Trophoblast cell (in vitro differentiated cells and primary cell): ENCODE data around the gene POGZ.

Experiments
- DNase-seq, 2 donors: peaks; one replicate each; pipeline ENCODE4 v3.0.0-alpha.2; 2016
- H2AFZ ChIP-seq: 2 replicates; pipeline ENCODE4 v1.6.1; 2013; ENCODE audit warnings: low read length, moderate library complexity, mild to moderate bottlenecking; ENCODE audit not compliant: insufficient read depth, poor library complexity
- H2AK5ac ChIP-seq: 2 replicates; pipeline ENCODE4 v1.6.1; 2013; ENCODE audit warnings: mild to moderate bottlenecking, low read length
- H2BK120ac ChIP-seq: 2 replicates; pipeline ENCODE4 v1.6.1; 2013; ENCODE audit warnings: low read length, mild to moderate bottlenecking, moderate library complexity; ENCODE audit not compliant: insufficient read depth, poor library complexity
- H2BK12ac ChIP-seq: 2 replicates; pipeline ENCODE4 v1.6.1; 2013; ENCODE audit warnings: mild to moderate bottlenecking, low read length, moderate library complexity
- H2BK5ac ChIP-seq: 2 replicates; pipeline ENCODE4 v1.6.1; 2013; ENCODE audit warnings: low read length, low read depth, moderate library complexity, mild to moderate bottlenecking; ENCODE audit not compliant: poor library complexity
- H3K14ac ChIP-seq: 2 replicates; pipeline ENCODE4 v1.6.1; 2013; ENCODE audit warnings: mild to moderate bottlenecking, low read length
- H3K18ac ChIP-seq: 2 replicates; pipeline ENCODE4 v1.6.1; 2013; ENCODE audit warnings: mild to moderate bottlenecking, low read length
- H3K23ac ChIP-seq: 2 replicates; pipeline ENCODE4 v1.6.1; 2013; ENCODE audit warnings: low read length
- H3K27ac ChIP-seq: 2 replicates; pipeline ENCODE4 v1.5.1; 2013; ENCODE audit warnings: low read depth, mild to moderate bottlenecking, inconsistent platforms, low read length, moderate library complexity
- H3K27me3 ChIP-seq: 2 replicates; pipeline ENCODE4 v1.6.1; 2013; ENCODE audit warnings: inconsistent platforms, mild to moderate bottlenecking, low read length, moderate library complexity; ENCODE audit not compliant: insufficient read depth
- H3K36me3 ChIP-seq, 2 experiments: 1 replicate in 1 of 2; 2 replicates in 1 of 2; pipeline ENCODE4 v1.6.1; 2013; ENCODE audit warnings: low read length in 2 of 2, mild to moderate bottlenecking in 2 of 2, moderate library complexity in 1 of 2; ENCODE audit not compliant: insufficient read depth in 2 of 2, control insufficient read depth in 1 of 2
- H3K4ac ChIP-seq: 2 replicates; pipeline ENCODE4 v1.6.1; 2013; ENCODE audit warnings: low read depth, mild to moderate bottlenecking, low read length, moderate library complexity
- H3K4me1 ChIP-seq, 2 experiments: 1 replicate in 1 of 2; 2 replicates in 1 of 2; pipeline ENCODE4 v1.6.1; 2013; ENCODE audit warnings: low read length in 2 of 2, mild to moderate bottlenecking in 2 of 2, moderate library complexity in 1 of 2; ENCODE audit not compliant: insufficient read depth in 2 of 2, control insufficient read depth in 1 of 2
- H3K4me2 ChIP-seq: 2 replicates; pipeline ENCODE4 v1.6.1; 2013; ENCODE audit warnings: inconsistent platforms, mild to moderate bottlenecking, low read length, moderate library complexity
- H3K4me3 ChIP-seq: 2 replicates; pipeline ENCODE4 v1.5.1; 2013; ENCODE audit warnings: mild to moderate bottlenecking, low read depth, low read length, inconsistent platforms
- H3K79me1 ChIP-seq: one replicate; pipeline ENCODE4 v1.6.1; 2013; ENCODE audit warnings: low read length
- H3K79me2 ChIP-seq: 2 replicates; pipeline ENCODE4 v1.6.1; 2013; ENCODE audit warnings: low read length, mild to moderate bottlenecking; ENCODE audit not compliant: control insufficient read depth, insufficient read depth, poor library complexity
- H3K9ac ChIP-seq: 2 replicates; pipeline ENCODE4 v1.6.1; 2013; ENCODE audit warnings: mild to moderate bottlenecking, low read length
- H3K9me3 ChIP-seq: 2 replicates; pipeline ENCODE4 v1.6.1; 2013; ENCODE audit warnings: low read depth, mild to moderate bottlenecking, control low read depth, inconsistent platforms, low read length; ENCODE audit not compliant: insufficient read depth
- H4K12ac ChIP-seq: 2 replicates; pipeline ENCODE4 v1.6.1; 2013; ENCODE audit warnings: low read depth, mild to moderate bottlenecking, low read length, moderate library complexity
- H4K8ac ChIP-seq: 2 replicates; pipeline ENCODE4 v1.6.1; 2013; ENCODE audit warnings: low read depth, mild to moderate bottlenecking, low read length, moderate library complexity
- H4K91ac ChIP-seq: one replicate; pipeline ENCODE4 v1.6.1; 2013; ENCODE audit warnings: low read depth, mild to moderate bottlenecking, low read length, moderate library complexity
- WGBS: extraction: QIAGEN DNeasy Blood & Tissue Kit; methylation state at CpG from one replicate; pipeline ENCODE4 v1.1.7; 2013; ENCODE audit warnings: missing lambda C conversion rate; ENCODE audit not compliant: insufficient read length, insufficient coverage; ENCODE audit errors: extremely low coverage; 5-methylcytosine and 5-hydroxymethylcytosine counted together

Gene POGZ

GRCh38 chr1:151408891-151409290, 50.4 kb downstream of the POGZ start:
- DNase-seq: no peak
- no peak overlapping the region for H2AK5ac ChIP-seq
- no peaks in the 10 kb centered on the region for H3K4me1 ChIP-seq
- H3K4me3 ChIP-seq: no peak overlapping the region
- H3K27ac ChIP-seq: no peak overlapping the region
- no peak overlapping the region for H3K14ac ChIP-seq
- no peaks in the 10 kb centered on the region for H3K79me2 ChIP-seq
- no peak overlapping the region for H4K12ac ChIP-seq
- H2AFZ ChIP-seq: no peak overlapping the region
- no peak overlapping the region for H4K8ac ChIP-seq
- H4K91ac ChIP-seq: no peak overlapping the region
- no peaks in the 10 kb centered on the region for H3K79me1 ChIP-seq
- no peak overlapping the region for H3K18ac ChIP-seq
- peaks cover 36 to 56% of the 10 kb centered on the region in 2 experiments for H3K36me3 ChIP-seq
- no peak overlapping the region for H2BK12ac ChIP-seq
- no peak overlapping the region for H2BK5ac ChIP-seq
- H2BK120ac ChIP-seq: no peak overlapping the region
- H3K4me2 ChIP-seq: no peak overlapping the region
- no peaks in the 10 kb centered on the region for H3K9me3 ChIP-seq
- no peak overlapping the region for H3K4ac ChIP-seq
- no peak overlapping the region for H3K23ac ChIP-seq
- H3K9ac ChIP-seq: no peak overlapping the region
- no peaks in the 10 kb centered on the region for H3K27me3 ChIP-seq

- Histone ChIP-seq H3K4me1 (no peaks in the 10 kb centered on the region), H4K12ac (no peak overlapping the region), H2AFZ (no peak overlapping the region), H3K4me2 (no peak overlapping the region), H3K4me3 (no peak overlapping the region), H3K79me2 (no peaks in the 10 kb centered on the region), H3K23ac (no peak overlapping the region), H3K27ac (no peak overlapping the region), H3K36me3 (peaks cover 32 to 56% of the 10 kb centered on the region in 2 experiments), H3K14ac (no peak overlapping the region), H3K9ac (no peak overlapping the region), H2BK120ac (no peak overlapping the region), H3K27me3 (no peaks in the 10 kb centered on the region), H3K9me3 (no peaks in the 10 kb centered on the region), H3K4ac (no peak overlapping the region), H3K79me1 (no peaks in the 10 kb centered on the region), H4K91ac (no peak overlapping the region), H4K8ac (no peak overlapping the region), H2BK5ac (no peak overlapping the region), H3K18ac (no peak overlapping the region), H2BK12ac (no peak overlapping the region), H2AK5ac (no peak overlapping the region)
- no CpG with 5 or more reads among the region's 3 CpGs for WGBS
- no peak for DNase-seq
Observed at GRCh38 chr1:151407304-151407703, 52.0 kb downstream of the POGZ start.

DNA sequence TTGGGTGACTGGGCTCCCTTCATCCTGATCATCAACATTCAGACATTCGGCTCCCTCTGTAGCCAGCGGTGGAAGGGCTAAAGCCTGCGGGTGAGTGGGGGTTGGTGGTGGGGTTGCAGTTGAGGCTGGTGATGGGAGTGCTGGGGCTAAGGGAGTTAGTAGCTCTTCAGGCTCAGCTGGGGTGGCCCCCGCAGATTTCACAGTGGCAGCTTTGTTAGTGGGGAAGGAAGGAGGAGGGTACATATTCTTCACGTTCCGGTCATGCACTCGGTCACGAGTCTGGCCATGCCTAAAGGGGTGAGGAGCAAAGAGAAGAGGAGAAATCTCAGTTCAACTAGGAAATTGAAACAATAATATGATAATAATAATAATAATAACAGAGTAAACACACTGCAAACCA, 53.1 kb downstream of the POGZ start:
- Histone ChIP-seq H3K36me3 (peaks cover 37 to 58% of the 10 kb centered on the region in 2 experiments), H3K9ac (no peak overlapping the region), H3K79me2 (no peaks in the 10 kb centered on the region), H4K8ac (no peak overlapping the region), H3K23ac (no peak overlapping the region), H2AK5ac (no peak overlapping the region), H4K91ac (no peak overlapping the region), H3K4ac (no peak overlapping the region), H2BK120ac (no peak overlapping the region), H3K18ac (no peak overlapping the region), H3K14ac (no peak overlapping the region), H2AFZ (no peak overlapping the region), H3K27ac (no peak overlapping the region), H2BK12ac (no peak overlapping the region), H3K79me1 (no peaks in the 10 kb centered on the region), H2BK5ac (no peak overlapping the region), H3K9me3 (no peaks in the 10 kb centered on the region), H3K4me1 (peaks cover 0 to 1% of the 10 kb centered on the region in 2 experiments), H3K4me2 (no peak overlapping the region), H4K12ac (no peak overlapping the region), H3K27me3 (no peaks in the 10 kb centered on the region), H3K4me3 (no peak overlapping the region)
- no peak for DNase-seq
- no CpG with 5 or more reads among the region's 8 CpGs for WGBS

DNA sequence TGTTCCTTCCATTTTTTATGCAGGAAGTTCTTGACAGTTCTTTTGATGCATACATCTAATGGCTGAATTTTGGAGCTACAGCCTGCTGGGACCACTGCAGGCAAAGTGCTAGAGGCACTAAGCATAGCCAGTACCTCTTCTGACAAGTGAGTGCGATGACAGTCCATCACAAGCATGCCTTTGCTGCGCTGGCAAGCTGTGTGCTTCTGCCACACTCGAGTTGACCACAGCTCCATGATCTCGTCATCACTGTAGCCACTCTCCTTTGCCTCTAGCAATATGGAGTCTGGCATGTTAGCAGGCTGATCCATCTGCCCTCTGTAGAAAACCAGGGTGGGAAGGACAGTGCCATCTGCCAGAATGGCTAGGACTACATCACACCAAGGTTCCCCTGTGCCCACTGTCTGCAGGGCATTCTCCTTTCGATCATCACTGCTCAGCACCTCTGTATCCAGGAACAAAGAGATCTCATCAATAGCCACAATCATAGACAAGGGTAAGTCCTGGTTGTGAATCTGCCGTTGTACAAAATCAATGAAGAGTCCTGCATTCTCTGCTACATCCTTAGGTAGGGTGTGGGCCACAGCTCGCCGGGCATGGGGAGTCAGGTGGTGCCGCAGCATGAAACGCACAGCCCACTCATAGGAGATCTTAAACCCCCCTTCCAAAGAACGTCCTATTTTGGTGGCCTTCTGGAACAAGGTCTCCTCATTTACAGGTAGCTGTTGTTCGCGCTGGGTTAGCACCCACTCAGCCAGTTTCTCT, 53.9 kb downstream of the POGZ start:
- H3K27me3 ChIP-seq: no peaks in the 10 kb centered on the region
- H3K18ac ChIP-seq: no peak overlapping the region
- H3K36me3 ChIP-seq: peaks cover 39 to 61% of the 10 kb centered on the region in 2 experiments
- no peak overlapping the region for H4K12ac ChIP-seq
- H4K91ac ChIP-seq: no peak overlapping the region
- no peak overlapping the region for H3K4me2 ChIP-seq
- peaks cover 3 to 8% of the 10 kb centered on the region in 2 experiments for H3K4me1 ChIP-seq
- DNase-seq: no peak
- no peak overlapping the region for H2BK12ac ChIP-seq
- no peak overlapping the region for H3K9ac ChIP-seq
- no peak overlapping the region for H2AFZ ChIP-seq
- H2AK5ac ChIP-seq: no peak overlapping the region
- H3K79me1 ChIP-seq: no peaks in the 10 kb centered on the region
- no peak overlapping the region for H3K27ac ChIP-seq
- H3K79me2 ChIP-seq: no peaks in the 10 kb centered on the region
- H3K4ac ChIP-seq: no peak overlapping the region
- H2BK120ac ChIP-seq: no peak overlapping the region
- no peak overlapping the region for H4K8ac ChIP-seq
- H3K23ac ChIP-seq: no peak overlapping the region
- whole genome bisulfite sequencing: no CpG with 5 or more reads among the region's 13 CpGs
- H2BK5ac ChIP-seq: no peak overlapping the region
- H3K14ac ChIP-seq: no peak overlapping the region
- H3K9me3 ChIP-seq: no peaks in the 10 kb centered on the region
- H3K4me3 ChIP-seq: no peak overlapping the region
